Neural progenitor cell (in vitro differentiated cells): ENCODE measurements around the gene KDM4B. TPM values are rescaled to one million over a fixed set of nuclear protein-coding genes. Genes with fewer than 3 reads are reported as not detected.

Experiments
- DNase-seq: peaks from one replicate; pipeline ENCODE4 v3.0.0-alpha.2; 2016; ENCODE audit warnings: low spot score
- H2AFZ ChIP-seq: fragments of 200-600 bp; sonication (generic); replicated peaks from 2 replicates; pipeline ENCODE4 v1.6.1; 2016; ENCODE audit warnings: antibody characterized with exemption
- H3F3A ChIP-seq: fragments of 200-600 bp; sonication (generic); 2 replicates; pipeline ENCODE4 v1.6.1; 2016; ENCODE audit warnings: antibody characterized with exemption, low read depth
- H3K27ac ChIP-seq: fragments of 200-600 bp; sonication (generic); 2 replicates; pipeline ENCODE4 v1.5.1; 2016; ENCODE audit warnings: mild to moderate bottlenecking
- H3K27me3 ChIP-seq: fragments of 200-600 bp; sonication (generic); 2 replicates; pipeline ENCODE4 v1.6.1; 2016; ENCODE audit warnings: mild to moderate bottlenecking, moderate library complexity
- H3K36me3 ChIP-seq: fragments of 200-600 bp; sonication (generic); 2 replicates; pipeline ENCODE4 v1.5.1; 2016
- H3K4me1 ChIP-seq: fragments of 200-600 bp; sonication (generic); 2 replicates; pipeline ENCODE4 v1.6.1; 2016; ENCODE audit warnings: mixed run types
- H3K4me2 ChIP-seq: fragments of 200-600 bp; sonication (generic); 2 replicates; pipeline ENCODE4 v1.6.1; 2016
- H3K4me3 ChIP-seq: fragments of 200-600 bp; sonication (generic); 2 replicates; pipeline ENCODE4 v1.5.1; 2016
- H3K79me2 ChIP-seq: fragments of 200-600 bp; sonication (generic); 2 replicates; pipeline ENCODE4 v1.6.1; 2016; ENCODE audit warnings: low read depth
- H3K9ac ChIP-seq: fragments of 200-600 bp; sonication (generic); 2 replicates; pipeline ENCODE4 v1.6.1; 2016
- H3K9me3 ChIP-seq: fragments of 200-600 bp; sonication (generic); 2 replicates; pipeline ENCODE4 v1.5.1; 2016; ENCODE audit warnings: low read depth
- H4K20me1 ChIP-seq: fragments of 200-600 bp; sonication (generic); 2 replicates; pipeline ENCODE4 v1.6.1; 2016; ENCODE audit warnings: low read depth
- H3K27ac Mint-ChIP-seq: 3 replicates; pipeline ENCODE4 v1.8.0; 2021; ENCODE audit warnings: mixed read lengths
- H3K27me3 Mint-ChIP-seq: 2 replicates; pipeline ENCODE4 v1.8.0; 2022; ENCODE audit warnings: low read depth, mild to moderate bottlenecking, inconsistent platforms, moderate library complexity, mixed read lengths; ENCODE audit not compliant: insufficient read depth
- H3K36me3 Mint-ChIP-seq: 3 replicates; pipeline ENCODE4 v1.8.0; 2021; ENCODE audit warnings: mixed read lengths
- H3K4me1 Mint-ChIP-seq: 3 replicates; pipeline ENCODE4 v1.8.0; 2021; ENCODE audit warnings: mixed read lengths
- H3K4me3 Mint-ChIP-seq: 3 replicates; pipeline ENCODE4 v1.8.0; 2021; ENCODE audit warnings: mild to moderate bottlenecking, moderate library complexity, mixed read lengths
- H3K9me3 Mint-ChIP-seq: 3 replicates; pipeline ENCODE4 v1.8.0; 2020; ENCODE audit warnings: mixed read lengths
- EZH2 ChIP-seq: fragments of 200-600 bp; sonication (generic); IDR thresholded peaks from 2 replicates; pipeline ENCODE4 v1.6.1; 2017; ENCODE audit warnings: antibody characterized with exemption, mild to moderate bottlenecking, moderate library complexity
- EZH2phosphoT487 ChIP-seq: fragments of 200-600 bp; sonication (generic); IDR thresholded peaks from 2 replicates; pipeline ENCODE4 v1.6.1; 2017; ENCODE audit warnings: antibody characterized with exemption
- total RNA-seq: library from RNA; depleted of rRNA; stranded (reverse); fragments of >200 nt; gene quantifications from 2 replicates; pipeline ENCODE4 v1.2.3, GENCODE V29; 2015; ENCODE audit warnings: low replicate concordance
- TF ChIP-seq, protein P1 (sequence below): fragments of 200-600 bp; sonication (generic); IDR thresholded peaks from 2 replicates; pipeline ENCODE4 v1.5.1; 2017; ENCODE audit warnings: antibody characterized with exemption, mild to moderate bottlenecking

Gene KDM4B
- 16.0 and 45.1 TPM in 2 replicates for total RNA-seq

DNA sequence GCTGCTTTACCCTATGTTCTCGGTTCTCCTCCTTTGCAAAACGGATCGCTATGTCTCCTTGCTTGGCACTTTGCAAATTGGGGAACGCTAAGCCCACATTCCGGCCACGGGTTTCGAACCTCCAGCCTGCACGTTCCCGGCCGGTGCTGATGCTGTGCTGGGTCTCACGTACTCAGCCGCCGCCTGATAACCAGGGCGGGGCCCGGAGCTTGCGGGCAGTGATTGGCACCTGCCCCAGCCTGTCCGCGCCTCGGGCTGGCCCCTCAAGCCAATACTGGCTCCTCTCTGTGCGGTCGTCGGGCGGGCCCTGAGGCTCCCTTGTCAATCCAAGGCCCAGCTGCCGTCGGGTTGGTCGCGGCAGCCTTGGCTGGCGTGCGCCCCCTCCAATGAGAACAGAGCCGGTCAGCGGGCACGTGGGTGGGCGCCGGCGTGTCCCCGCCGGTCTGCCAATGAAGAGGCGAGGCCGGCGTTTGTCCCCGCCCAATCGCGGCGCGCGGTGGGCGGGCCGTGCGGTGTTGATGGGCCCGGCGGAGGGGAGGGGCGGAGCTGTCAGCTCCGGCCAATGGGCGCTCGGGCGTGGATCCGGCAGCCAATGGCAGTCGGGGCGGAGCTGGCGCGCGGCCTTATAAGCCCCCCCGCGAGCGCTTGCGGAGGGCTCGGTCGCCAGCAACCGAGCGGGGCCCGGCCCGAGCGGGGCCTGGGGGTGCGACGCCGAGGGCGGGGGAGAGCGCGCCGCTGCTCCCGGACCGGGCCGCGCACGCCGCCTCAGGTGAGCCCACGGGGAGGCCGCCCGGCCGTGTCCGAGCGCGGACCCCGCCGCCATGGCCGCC, at the start of gene KDM4B:
TSS of gene KDM4B (plus strand) at position 652 of the 830 bp plus-strand sequence. CDS start 63,778 bp downstream, outside the sequence.
- peaks cover 10% of the 10 kb centered on the region for H3K4me1 ChIP-seq
- no peak within 1 kb of the TSS for H3K27ac ChIP-seq
- H3K9ac ChIP-seq, result peak within 1 kb of the TSS; percentile 49

DNA sequence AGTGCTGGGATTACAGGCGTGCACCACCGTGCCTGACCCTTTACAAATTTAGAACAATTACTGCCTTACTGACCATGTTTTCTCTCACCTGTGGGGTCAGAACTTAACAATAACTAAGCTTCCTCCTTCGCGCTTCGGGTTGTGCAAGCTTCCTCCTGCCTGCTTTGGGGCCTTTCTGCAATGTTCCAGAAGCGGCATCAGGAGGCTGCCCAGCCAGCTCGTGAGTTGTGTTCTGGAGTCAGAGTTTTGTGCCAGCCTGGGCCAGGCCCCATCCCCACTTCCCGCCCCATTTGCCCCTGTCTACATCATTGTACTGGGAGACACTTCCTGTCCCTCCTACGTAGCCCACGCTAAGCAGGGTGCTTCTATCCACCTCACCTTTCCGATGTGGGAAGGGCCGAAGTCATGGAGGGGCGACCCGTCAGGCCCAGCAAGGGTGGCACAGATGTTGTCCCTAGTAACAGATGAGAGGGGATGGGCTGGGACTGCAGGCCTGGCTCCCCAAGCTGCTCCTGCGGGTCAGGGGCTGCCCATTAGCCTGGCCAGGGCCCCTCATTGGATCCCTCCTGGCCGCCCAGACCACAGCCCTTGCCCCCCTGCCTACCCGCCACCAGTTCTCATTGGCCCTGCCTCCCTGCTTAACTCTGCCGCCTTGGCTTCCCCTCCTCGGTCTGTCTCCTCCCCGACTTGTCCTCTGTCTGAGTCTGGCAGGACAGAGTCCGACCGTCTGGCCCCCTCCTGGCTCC, 46.2 kb upstream of the KDM4B start:
- Histone ChIP-seq H2AFZ (no peak overlapping the region), H3K9me3 (no peaks in the 10 kb centered on the region), H4K20me1 (peaks cover 81% of the 10 kb centered on the region), H3K4me2 (no peak overlapping the region), H3K4me3 (no peak overlapping the region), H3K27ac (no peak overlapping the region), H3K4me1 (no peaks in the 10 kb centered on the region), H3F3A (peaks cover 3% of the 10 kb centered on the region), H3K27me3 (no peaks in the 10 kb centered on the region), H3K9ac (no peak overlapping the region), H3K36me3 (no peaks in the 10 kb centered on the region), H3K79me2 (peaks cover 99% of the 10 kb centered on the region)
- Mint-ChIP-seq H3K36me3 (peaks cover 17% of the 10 kb centered on the region), H3K4me3 (no peak overlapping the region), H3K27me3 (no peaks in the 10 kb centered on the region), H3K9me3 (no peaks in the 10 kb centered on the region), H3K27ac (peak overlapping the region; percentile 87), H3K4me1 (peaks cover 6% of the 10 kb centered on the region)
- DNase-seq, result no peak
- TF ChIP-seq EZH2phosphoT487 (no peak), EZH2 (no peak)
- TF ChIP-seq, protein P1, sequence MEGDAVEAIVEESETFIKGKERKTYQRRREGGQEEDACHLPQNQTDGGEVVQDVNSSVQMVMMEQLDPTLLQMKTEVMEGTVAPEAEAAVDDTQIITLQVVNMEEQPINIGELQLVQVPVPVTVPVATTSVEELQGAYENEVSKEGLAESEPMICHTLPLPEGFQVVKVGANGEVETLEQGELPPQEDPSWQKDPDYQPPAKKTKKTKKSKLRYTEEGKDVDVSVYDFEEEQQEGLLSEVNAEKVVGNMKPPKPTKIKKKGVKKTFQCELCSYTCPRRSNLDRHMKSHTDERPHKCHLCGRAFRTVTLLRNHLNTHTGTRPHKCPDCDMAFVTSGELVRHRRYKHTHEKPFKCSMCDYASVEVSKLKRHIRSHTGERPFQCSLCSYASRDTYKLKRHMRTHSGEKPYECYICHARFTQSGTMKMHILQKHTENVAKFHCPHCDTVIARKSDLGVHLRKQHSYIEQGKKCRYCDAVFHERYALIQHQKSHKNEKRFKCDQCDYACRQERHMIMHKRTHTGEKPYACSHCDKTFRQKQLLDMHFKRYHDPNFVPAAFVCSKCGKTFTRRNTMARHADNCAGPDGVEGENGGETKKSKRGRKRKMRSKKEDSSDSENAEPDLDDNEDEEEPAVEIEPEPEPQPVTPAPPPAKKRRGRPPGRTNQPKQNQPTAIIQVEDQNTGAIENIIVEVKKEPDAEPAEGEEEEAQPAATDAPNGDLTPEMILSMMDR, result no peak

More for the DNA sequence above, at the start of gene KDM4B:
- Histone ChIP-seq H4K20me1 (peaks cover 42% of the 10 kb centered on the region), H3F3A (peaks cover 51% of the 10 kb centered on the region), H2AFZ (peak within 1 kb of the TSS; percentile 43), H3K79me2 (peaks cover 43% of the 10 kb centered on the region), H3K4me2 (peak within 1 kb of the TSS; percentile 91), H3K36me3 (no peaks in the 10 kb centered on the region), H3K9me3 (no peaks in the 10 kb centered on the region), H3K4me3 (peak within 1 kb of the TSS; percentile 71), H3K27me3 (no peaks in the 10 kb centered on the region)
- H3K9me3 Mint-ChIP-seq, result no peaks in the 10 kb centered on the region
- DNase-seq, result peak; percentile 99
- H3K4me1 Mint-ChIP-seq, result peaks cover 52% of the 10 kb centered on the region
- peak within 1 kb of the TSS; percentile 99 for H3K4me3 Mint-ChIP-seq
- peaks cover 4% of the 10 kb centered on the region for H3K36me3 Mint-ChIP-seq
- H3K27ac Mint-ChIP-seq, result peak within 1 kb of the TSS; percentile 83
- H3K27me3 Mint-ChIP-seq, result peaks cover 5% of the 10 kb centered on the region
- TF ChIP-seq EZH2 (no peak), EZH2phosphoT487 (no peak)
- TF ChIP-seq, protein P1, result no peak

DNA sequence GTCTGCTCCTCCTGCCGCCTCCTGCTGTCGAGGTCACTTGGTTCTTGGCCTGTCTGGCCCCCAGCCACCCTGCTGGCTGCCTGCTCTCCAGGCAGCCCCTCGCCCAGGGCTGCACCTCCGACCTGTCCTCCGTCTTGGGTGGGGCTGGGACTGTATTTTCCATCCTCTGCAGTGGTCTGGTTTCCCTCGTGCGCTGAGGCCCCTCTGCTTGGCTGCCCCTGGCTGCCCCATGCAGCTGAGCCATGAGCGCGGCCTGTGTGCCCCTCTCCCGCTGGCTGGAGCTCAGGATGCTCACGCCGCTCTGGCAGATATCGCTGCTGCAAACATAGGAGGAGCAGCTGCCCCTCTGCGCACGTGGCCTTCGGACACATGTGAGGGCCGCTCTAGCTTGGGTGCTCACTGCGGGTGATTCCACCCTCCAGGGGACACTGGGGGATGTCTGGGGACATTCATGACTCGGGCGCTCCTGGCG, 45.6 kb upstream of the KDM4B start:
- Histone ChIP-seq H4K20me1 (peaks cover 81% of the 10 kb centered on the region), H3K79me2 (peaks cover 99% of the 10 kb centered on the region)
- peaks cover 6% of the 10 kb centered on the region for H3K4me1 Mint-ChIP-seq

More for the DNA sequence above, 45.6 kb upstream of the KDM4B start:
- Histone ChIP-seq H3K27ac (no peak overlapping the region), H3K36me3 (no peaks in the 10 kb centered on the region), H3K27me3 (no peaks in the 10 kb centered on the region), H3K4me2 (no peak overlapping the region), H3K4me3 (no peak overlapping the region), H3K9ac (no peak overlapping the region), H2AFZ (no peak overlapping the region), H3K9me3 (no peaks in the 10 kb centered on the region), H3F3A (peaks cover 3% of the 10 kb centered on the region), H3K4me1 (no peaks in the 10 kb centered on the region)
- no peak overlapping the region for H3K27ac Mint-ChIP-seq
- no peaks in the 10 kb centered on the region for H3K9me3 Mint-ChIP-seq
- no peaks in the 10 kb centered on the region for H3K27me3 Mint-ChIP-seq
- TF ChIP-seq, protein P1, result no peak
- TF ChIP-seq EZH2, result no peak
- TF ChIP-seq EZH2phosphoT487, result no peak
- peaks cover 15% of the 10 kb centered on the region for H3K36me3 Mint-ChIP-seq
- H3K4me3 Mint-ChIP-seq, result no peak overlapping the region
- DNase-seq, result no peak
